Renal cortex interstitium (tissue), 15 donors: ENCODE results near the gene PTTG1IP. TPM values are rescaled to one million over a fixed set of nuclear protein-coding genes. Genes with fewer than 3 reads are reported as not detected.
A peak's percentile ranks its signal among the peaks of the same experiment; 100 is the strongest.

Experiments
- DNase-seq, 11 donors: peaks; one replicate each; pipeline ENCODE4 v3.0.0-alpha.2; 2013; ENCODE audit warnings: low read depth in 9 of 11, low spot score in 4 of 11; ENCODE audit errors: extremely low read depth in 1 of 11
- long read RNA-seq, 16 experiments: transcript quantifications; one replicate each; lab custom pipeline, GENCODE V29; 2026
- polyA plus RNA-seq, 3 donors: library from polyadenylated mRNA; unstranded; fragments of 120-200 nt; gene quantifications; one replicate each; pipeline ENCODE4 v1.2.1, GENCODE V29; 2013; ENCODE audit not compliant: insufficient read length in 3 of 3

PTTG1IP gene, protein sequence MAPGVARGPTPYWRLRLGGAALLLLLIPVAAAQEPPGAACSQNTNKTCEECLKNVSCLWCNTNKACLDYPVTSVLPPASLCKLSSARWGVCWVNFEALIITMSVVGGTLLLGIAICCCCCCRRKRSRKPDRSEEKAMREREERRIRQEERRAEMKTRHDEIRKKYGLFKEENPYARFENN
- 100 to 1,000 TPM; 260 to 299 (median 281) TPM for polyA plus RNA-seq
- long read RNA-seq, donor 1, transcript PTTG1IP-201 (6 exons, 2,760 nt), result major isoform, 77 of 265 reads
- long read RNA-seq, donor 1, partial matches to known transcripts, result 188 of 265 reads
- long read RNA-seq, donor 1, other reads (novel, unspliced or antisense), result 0 of 265 reads
- long read RNA-seq, donor 2, transcript PTTG1IP-201 (6 exons, 2,760 nt), result major isoform, 107 of 196 reads
- long read RNA-seq, donor 2, partial matches to known transcripts, result 89 of 196 reads
- long read RNA-seq, donor 2, other reads (novel, unspliced or antisense), result 0 of 196 reads
- long read RNA-seq, donor 3, transcript PTTG1IP-201 (6 exons, 2,760 nt), result major isoform, 151 of 255 reads
- long read RNA-seq, donor 3, partial matches to known transcripts, result 104 of 255 reads
- long read RNA-seq, donor 3, other reads (novel, unspliced or antisense), result 0 of 255 reads
- long read RNA-seq, donor 4, transcript PTTG1IP-201 (6 exons, 2,760 nt), result major isoform, 102 of 191 reads
- long read RNA-seq, donor 4, partial matches to known transcripts, result 87 of 191 reads
- long read RNA-seq, donor 4, other reads (novel, unspliced or antisense), result 0 of 191 reads
- long read RNA-seq, donor 5, transcript PTTG1IP-201 (6 exons, 2,760 nt), result major isoform, 238 of 478 reads
- long read RNA-seq, donor 5, partial matches to known transcripts, result 234 of 478 reads
- long read RNA-seq, donor 5, other reads (novel, unspliced or antisense), result 5 of 478 reads
- long read RNA-seq, donor 6, transcript PTTG1IP-201 (6 exons, 2,760 nt), result major isoform, 90 of 190 reads
- long read RNA-seq, donor 6, partial matches to known transcripts, result 100 of 190 reads
- long read RNA-seq, donor 6, other reads (novel, unspliced or antisense), result 0 of 190 reads
- long read RNA-seq, donor 7, transcript PTTG1IP-201 (6 exons, 2,760 nt), result major isoform, 99 of 210 reads
- long read RNA-seq, donor 7, partial matches to known transcripts, result 110 of 210 reads
- long read RNA-seq, donor 7, other reads (novel, unspliced or antisense), result 0 of 210 reads
- long read RNA-seq, donor 8, transcript PTTG1IP-201 (6 exons, 2,760 nt), result major isoform, 155 of 311 reads
- long read RNA-seq, donor 8, partial matches to known transcripts, result 149 of 311 reads
- long read RNA-seq, donor 8, other reads (novel, unspliced or antisense), result 7 of 311 reads
- long read RNA-seq, donor 9, transcript PTTG1IP-201 (6 exons, 2,760 nt), result major isoform, 117 of 224 reads
- long read RNA-seq, donor 9, partial matches to known transcripts, result 104 of 224 reads
- long read RNA-seq, donor 9, other reads (novel, unspliced or antisense), result 0 of 224 reads
- long read RNA-seq, donor 10, transcript PTTG1IP-201 (6 exons, 2,760 nt), result major isoform, 81 of 193 reads
- long read RNA-seq, donor 10, partial matches to known transcripts, result 112 of 193 reads
- long read RNA-seq, donor 10, other reads (novel, unspliced or antisense), result 0 of 193 reads
- long read RNA-seq, donor 11, transcript PTTG1IP-201 (6 exons, 2,760 nt), result major isoform, 126 of 256 reads
- long read RNA-seq, donor 11, partial matches to known transcripts, result 128 of 256 reads
- long read RNA-seq, donor 11, other reads (novel, unspliced or antisense), result 0 of 256 reads
- long read RNA-seq, donor 12, transcript PTTG1IP-201 (6 exons, 2,760 nt), result major isoform, 43 of 62 reads
- long read RNA-seq, donor 12, partial matches to known transcripts, result 19 of 62 reads
- long read RNA-seq, donor 12, other reads (novel, unspliced or antisense), result 0 of 62 reads
- long read RNA-seq, donor 13, transcript PTTG1IP-201 (6 exons, 2,760 nt), result major isoform, 154 of 399 reads
- long read RNA-seq, donor 13, partial matches to known transcripts, result 244 of 399 reads
- long read RNA-seq, donor 13, other reads (novel, unspliced or antisense), result 0 of 399 reads
- long read RNA-seq, donor 14, transcript PTTG1IP-201 (6 exons, 2,760 nt), result major isoform, 92 of 152 reads
- long read RNA-seq, donor 14, partial matches to known transcripts, result 58 of 152 reads
- long read RNA-seq, donor 14, other reads (novel, unspliced or antisense), result 0 of 152 reads
- long read RNA-seq, donor 15, transcript PTTG1IP-201 (6 exons, 2,760 nt), result major isoform, 48 of 90 reads
- long read RNA-seq, donor 15, partial matches to known transcripts, result 42 of 90 reads
- long read RNA-seq, donor 15, other reads (novel, unspliced or antisense), result 0 of 90 reads
- long read RNA-seq, donor 16, transcript PTTG1IP-201 (6 exons, 2,760 nt), result major isoform, 333 of 692 reads
- long read RNA-seq, donor 16, partial matches to known transcripts, result 347 of 692 reads
- long read RNA-seq, donor 16, other reads (novel, unspliced or antisense), result 11 of 692 reads

DNA sequence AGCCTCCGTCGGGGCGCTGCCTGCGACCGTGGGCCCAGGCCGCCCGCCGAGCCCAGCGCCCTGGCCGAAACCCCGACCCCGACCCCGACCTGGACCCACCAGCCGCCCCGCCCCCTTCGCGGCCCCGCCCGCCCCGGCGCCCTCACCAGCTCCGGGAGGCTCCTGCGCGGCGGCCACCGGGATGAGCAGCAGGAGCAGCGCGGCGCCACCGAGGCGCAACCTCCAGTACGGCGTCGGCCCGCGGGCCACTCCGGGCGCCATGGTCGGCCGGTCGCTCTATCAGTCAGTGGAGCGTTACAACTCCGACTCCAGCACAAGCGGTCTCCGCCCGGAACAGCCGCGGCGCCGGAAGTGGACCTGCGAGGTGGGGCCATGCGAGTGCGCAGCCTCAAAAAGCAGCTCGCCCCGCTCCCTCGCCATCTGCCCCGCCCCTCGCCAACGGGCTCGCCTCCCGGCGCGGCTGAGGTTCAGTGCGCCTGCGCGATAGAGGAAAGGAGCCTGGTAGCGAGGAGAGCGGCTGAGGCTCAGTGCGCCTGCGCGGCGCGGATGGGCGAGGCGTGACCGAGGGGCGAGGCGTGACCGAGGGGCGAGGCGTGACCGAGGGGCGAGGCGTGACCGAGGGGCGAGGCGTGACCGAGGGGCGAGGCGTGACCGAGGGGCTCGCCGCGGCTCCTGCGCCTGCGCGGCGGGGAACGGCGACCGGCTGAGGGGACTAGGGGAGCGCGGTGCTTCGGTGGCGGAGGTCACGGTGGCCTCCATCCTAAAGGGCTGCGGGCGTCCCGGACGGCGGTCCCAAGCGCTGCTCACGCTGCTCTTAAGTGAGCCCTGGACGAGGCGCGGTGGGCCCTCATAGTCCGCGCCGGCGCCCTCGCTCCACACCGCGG, at the start of gene PTTG1IP:
PTTG1IP (minus strand) TSS at position 335 of the 884 bp plus-strand sequence; CDS start at position 261, 74 bp downstream.
- peak; percentile 94 to 99 (median 98) for DNase-seq

DNA sequence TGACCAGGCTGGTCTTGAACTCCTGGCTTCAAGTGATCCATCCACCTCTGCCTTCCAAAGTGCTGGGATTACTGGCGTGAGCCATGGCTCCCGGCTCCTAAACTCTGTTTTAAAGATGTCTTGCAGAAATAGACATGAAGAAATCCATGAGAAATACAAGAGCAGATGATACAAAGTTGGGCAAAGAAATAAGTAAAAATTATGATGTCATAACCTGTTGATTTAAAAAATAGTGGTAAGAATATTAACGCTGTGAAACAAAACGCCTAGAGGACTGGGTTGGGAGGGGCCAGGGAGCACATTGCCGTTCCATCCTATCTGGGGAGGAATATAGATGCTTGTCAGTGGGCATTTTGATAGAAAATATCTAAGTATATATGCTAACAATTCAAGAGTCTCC, 48.4 kb upstream of the PTTG1IP start:
- DNase-seq, result no peak

DNA sequence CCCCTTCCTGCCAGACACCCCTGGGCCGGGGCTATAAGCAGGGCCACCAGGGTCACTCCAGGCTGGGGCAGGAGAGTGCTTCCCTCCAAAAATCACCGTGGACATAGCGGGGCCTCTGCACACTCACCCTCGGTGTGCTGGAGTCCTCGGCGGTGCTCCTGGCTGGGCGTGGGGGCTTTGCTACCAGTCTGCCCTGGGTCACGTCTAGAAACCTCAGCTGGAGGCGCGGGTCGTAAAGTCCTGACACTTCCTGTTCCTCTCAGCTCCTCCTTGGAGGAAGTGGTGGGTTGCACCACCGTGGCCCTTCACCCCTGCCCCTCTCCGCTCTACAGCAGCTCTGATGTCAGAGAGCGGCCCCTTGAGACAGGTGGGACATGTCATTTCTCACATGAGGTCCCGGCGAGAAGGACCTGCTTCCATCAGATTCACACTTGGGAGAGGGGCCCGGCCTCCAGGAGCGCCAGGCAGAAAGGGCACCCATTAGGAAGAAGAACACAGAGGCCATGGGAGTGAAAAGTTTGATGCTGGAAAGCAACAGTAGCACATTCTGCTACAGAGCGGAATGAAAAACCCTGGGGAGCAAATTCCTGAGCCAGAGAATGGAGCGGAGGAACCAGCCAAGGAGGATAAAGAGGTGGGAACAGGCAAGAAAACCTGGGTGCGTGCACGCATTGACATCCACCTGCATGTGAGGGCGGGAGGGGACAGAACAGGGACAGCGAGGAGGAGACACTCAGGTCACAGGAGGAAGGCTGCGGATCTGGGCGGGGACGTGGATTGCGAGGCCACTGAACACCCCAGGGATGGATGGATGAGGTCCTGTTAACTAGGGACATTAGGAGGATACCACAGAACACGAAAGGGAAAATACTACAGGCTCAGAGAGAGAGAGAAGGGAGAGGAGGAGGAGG, 47.5 kb upstream of the PTTG1IP start, which contains the start of gene ITGB2:
ITGB2 (minus strand) TSS at position 206 of the 911 bp plus-strand sequence. CDS start 10,117 bp downstream, outside the sequence.
- no peak for DNase-seq

DNA sequence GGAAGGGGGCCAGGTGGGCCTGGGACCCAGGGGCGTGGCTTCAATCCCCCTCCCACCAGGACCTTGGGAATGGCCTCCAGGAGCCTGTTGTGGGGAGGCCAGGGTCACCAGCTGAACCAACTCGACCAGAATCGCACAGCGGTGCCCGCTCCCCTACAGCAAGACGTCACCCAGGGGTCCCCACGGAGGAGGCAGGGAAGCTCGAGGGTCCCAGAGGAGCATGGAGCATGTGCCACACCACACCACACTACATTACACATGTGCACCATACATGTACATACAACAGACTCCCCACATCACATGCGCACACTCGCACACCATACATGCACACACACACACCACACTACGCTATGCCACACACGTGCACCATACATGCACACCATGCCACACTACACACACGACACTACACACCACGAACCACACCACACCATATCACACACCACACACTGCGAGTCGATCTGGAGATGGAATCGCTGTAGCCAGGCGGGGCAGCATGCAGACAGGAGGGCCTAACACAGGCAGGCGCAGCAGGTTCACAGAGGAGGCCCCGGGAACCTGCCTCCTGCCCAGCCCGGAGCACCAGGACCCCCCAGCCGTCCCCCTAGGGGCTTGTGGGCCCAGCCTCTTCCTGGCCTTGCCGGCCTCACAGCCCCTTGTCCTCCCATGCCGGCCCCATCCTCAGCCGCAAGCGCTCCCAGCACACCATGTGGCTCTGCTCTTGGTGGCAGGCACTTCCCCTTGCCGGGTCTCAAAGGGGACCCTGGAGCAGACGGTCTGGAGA, 46.6 kb upstream of the PTTG1IP start:
- no peak for DNase-seq

- DNase-seq, result no peak
These were observed 45.8 kb upstream of the PTTG1IP start for GRCh38 chr21:44919111-44919912.

DNA sequence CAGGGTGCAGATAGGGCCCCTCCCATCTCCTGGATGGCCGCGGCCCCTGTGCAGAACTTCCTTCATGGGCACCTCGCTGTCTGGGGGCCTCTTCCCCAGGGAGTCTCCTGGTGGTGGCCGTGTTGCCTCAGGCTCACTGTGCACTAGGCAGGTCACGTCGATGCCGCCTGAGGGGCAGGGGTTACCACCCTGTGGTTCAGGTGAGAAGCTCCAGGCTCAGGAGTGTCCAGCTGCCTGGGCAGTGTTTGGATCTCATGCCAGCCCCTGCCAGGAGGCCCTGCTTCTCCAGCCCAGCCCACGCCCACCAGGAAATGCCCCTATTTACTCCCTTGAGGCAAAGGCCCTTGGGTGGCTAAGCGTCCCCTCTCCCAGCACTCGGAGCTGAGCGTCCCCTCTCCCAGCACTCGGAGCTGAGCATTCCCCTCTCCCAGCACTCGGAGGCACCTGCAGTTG, 45.1 kb upstream of the PTTG1IP start:
- DNase-seq, result no peak

- DNase-seq, result no peak
These were observed 44.6 kb upstream of the PTTG1IP start for GRCh38 chr21:44918107-44918470.

- no peak for DNase-seq
These were observed 44.1 kb upstream of the PTTG1IP start for GRCh38 chr21:44917446-44918106.

DNA sequence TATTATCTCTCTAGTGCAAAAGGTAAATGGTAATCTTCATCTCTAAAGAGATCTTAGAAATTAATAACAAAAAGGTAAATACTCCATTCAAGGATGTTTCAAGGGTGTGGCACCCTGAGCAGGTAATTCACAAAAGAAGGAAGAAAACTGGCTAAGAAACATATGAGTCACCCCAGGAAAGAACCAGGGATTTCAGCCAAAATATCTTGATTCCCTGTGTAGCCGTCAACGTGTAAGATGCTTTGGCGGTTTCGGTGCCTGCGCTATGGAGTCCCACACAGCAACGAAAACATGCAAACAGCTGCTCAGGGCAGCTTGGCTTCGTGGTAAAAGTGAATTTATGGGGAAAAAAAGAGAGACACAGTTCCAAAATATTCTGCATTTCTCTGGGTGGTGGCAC, 43.5 kb upstream of the PTTG1IP start:
- DNase-seq, result no peak

GRCh38 chr21:44914176-44914874, 40.8 kb upstream of the PTTG1IP start:
- DNase-seq, result no peak

GRCh38 chr21:44913425-44914175, 40.1 kb upstream of the PTTG1IP start:
- no peak for DNase-seq
